ENCODE data around the gene FOXF2.
A peak's percentile ranks its signal among the peaks of the same experiment; 100 is the strongest.

GRCh38 chr6:1396952-1397868 lies 7.8 kb downstream of the FOXF2 start:
- TF ChIP-seq, protein P1, sequence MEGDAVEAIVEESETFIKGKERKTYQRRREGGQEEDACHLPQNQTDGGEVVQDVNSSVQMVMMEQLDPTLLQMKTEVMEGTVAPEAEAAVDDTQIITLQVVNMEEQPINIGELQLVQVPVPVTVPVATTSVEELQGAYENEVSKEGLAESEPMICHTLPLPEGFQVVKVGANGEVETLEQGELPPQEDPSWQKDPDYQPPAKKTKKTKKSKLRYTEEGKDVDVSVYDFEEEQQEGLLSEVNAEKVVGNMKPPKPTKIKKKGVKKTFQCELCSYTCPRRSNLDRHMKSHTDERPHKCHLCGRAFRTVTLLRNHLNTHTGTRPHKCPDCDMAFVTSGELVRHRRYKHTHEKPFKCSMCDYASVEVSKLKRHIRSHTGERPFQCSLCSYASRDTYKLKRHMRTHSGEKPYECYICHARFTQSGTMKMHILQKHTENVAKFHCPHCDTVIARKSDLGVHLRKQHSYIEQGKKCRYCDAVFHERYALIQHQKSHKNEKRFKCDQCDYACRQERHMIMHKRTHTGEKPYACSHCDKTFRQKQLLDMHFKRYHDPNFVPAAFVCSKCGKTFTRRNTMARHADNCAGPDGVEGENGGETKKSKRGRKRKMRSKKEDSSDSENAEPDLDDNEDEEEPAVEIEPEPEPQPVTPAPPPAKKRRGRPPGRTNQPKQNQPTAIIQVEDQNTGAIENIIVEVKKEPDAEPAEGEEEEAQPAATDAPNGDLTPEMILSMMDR (IDR thresholded peaks at IDR 0.05), result peak; percentile 72 to 98 (median 78)
- TF ChIP-seq POLR2A (IDR thresholded peaks at IDR 0.05), result no peak
